ENCODE measurements around the gene TMEM270. TPM values are rescaled to one million over a fixed set of nuclear protein-coding genes. Genes with fewer than 3 reads are reported as not detected.

TMEM270 gene
- total and polyA plus RNA-seq, 10 of the 15 experiments (the other 5 are each of a cell fraction or from before 2014, with no cell fraction given) = not detected

DNA sequence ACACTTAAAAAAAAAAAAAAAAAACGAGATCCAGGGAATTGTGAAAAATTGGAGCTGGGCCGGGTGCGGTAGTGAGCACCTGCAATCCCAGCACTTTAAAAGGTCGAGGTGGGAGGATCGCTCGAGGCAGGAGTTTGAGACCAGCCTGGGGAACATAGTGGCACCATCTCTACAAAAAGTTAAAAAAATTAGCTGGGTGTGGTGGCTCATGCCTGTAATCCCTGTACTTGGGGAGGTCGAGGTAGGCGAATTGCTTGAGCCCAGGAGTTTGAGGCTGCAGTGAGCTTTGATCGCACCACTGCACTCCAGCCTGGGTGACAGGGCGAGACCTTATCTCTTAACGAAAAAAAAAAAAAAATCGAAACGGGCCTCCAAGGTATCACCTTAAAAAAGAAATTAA lies 28.2 kb upstream of the TMEM270 start:
- no peaks in the 10 kb centered on the region for H3K36me3 ChIP-seq (ENCODE audit: control insufficient read depth in 2 of 2, insufficient read depth in 2 of 2, low read length in 1 of 2)
- no peaks in the 10 kb centered on the region for H3K79me2 ChIP-seq (ENCODE audit: control insufficient read depth, insufficient read depth, low read length)
- ATAC-seq (no peak), DNase-seq (ENCODE audit: low read depth, low spot score) (no peak), FAIRE-seq (no peak)
- 58% methylated on average over 10 of the region's 13 CpGs for WGBS (ENCODE audit: insufficient coverage, insufficient replicate concordance, low lambda C conversion rate, missing lambda C conversion rate)
- no peak overlapping the region for H2AFZ ChIP-seq (ENCODE audit: control insufficient read depth, low read depth, low read length)
- no peak overlapping the region for H3K4me3 ChIP-seq
- POLR2A ChIA-PET = interaction anchor here (0.6 kb wide), 1 partner anchor 87 kb away, joined by 3 read pairs; no protein-coding TSS in a partner anchor
- SMC1A ChIA-PET (ENCODE audit: uncharacterized antibody, unreplicated experiment) = interaction anchor here (1.0 to 1.3 kb wide), 2 partner anchors 9 to 11 kb away, joined by 3 read pairs; no protein-coding TSS in a partner anchor
- H3K27me3 ChIP-seq (replicated peaks in 1 of 2; ENCODE audit: control insufficient read depth in 2 of 2, insufficient read depth in 2 of 2, low read length in 1 of 2) = no peaks in the 10 kb centered on the region
- TF ChIP-seq SRF (IDR thresholded peaks at IDR 0.05; ENCODE audit: low read depth in 2 of 2, low read length in 2 of 2) = no peak
- no peak for TF ChIP-seq NFYB (IDR thresholded peaks at IDR 0.05; ENCODE audit: insufficient read depth, low read depth, low read length)
- TF ChIP-seq ZBTB40 (IDR thresholded peaks at IDR 0.05; ENCODE audit: borderline replicate concordance) = no peak
- TF ChIP-seq RAD21 (IDR thresholded peaks at IDR 0.05; ENCODE audit: insufficient read depth, low read depth, low read length) = no peak
- TF ChIP-seq ZZZ3 (IDR thresholded peaks at IDR 0.05; ENCODE audit: control insufficient read depth, insufficient read length, low read depth) = no peak
- in situ Hi-C loops (cut with MboI) (no loop called here), intact Hi-C loops (cut with micrococcal nuclease; ENCODE audit: unreplicated experiment) (no loop called here)
- no peaks in the 10 kb centered on the region for H3K9me3 ChIP-seq (replicated peaks; ENCODE audit: control insufficient read depth, insufficient read depth, low read length)
- CTCF ChIA-PET = interaction anchor here (1.0 kb wide), 1 partner anchor 22 kb away, joined by 4 read pairs; no protein-coding TSS in a partner anchor
- H4K20me1 ChIP-seq (ENCODE audit: control insufficient read depth, insufficient read depth) = no peaks in the 10 kb centered on the region
- RAD21 ChIA-PET (ENCODE audit: unreplicated experiment) = no interaction called here
- no TSS peak for BruUV-seq (replicated peaks)
- H3K27ac ChIP-seq (ENCODE audit: control insufficient read depth, insufficient read depth) = no peak overlapping the region
- H3K4me1 ChIP-seq (ENCODE audit: control insufficient read depth, insufficient read depth, low read length) = peaks cover 3% of the 10 kb centered on the region
- no peak overlapping the region for H3K4me2 ChIP-seq (ENCODE audit: control insufficient read depth, insufficient read depth)
- no peak overlapping the region for H3K9ac ChIP-seq (ENCODE audit: control insufficient read depth, insufficient read depth, low read length)
